Left ventricle myocardium inferior (tissue), 1 donor: Measurements from ENCODE around the gene DNM1. TPM values are rescaled to one million over a fixed set of nuclear protein-coding genes. Genes with fewer than 3 reads are reported as not detected.

Source experiments
- DNase-seq: peaks from one replicate; pipeline ENCODE4 v3.0.0-alpha.2; 2020
- H3K27ac ChIP-seq: fragments of 200-600 bp; replicated peaks from 2 replicates; pipeline ENCODE4 v1.8.0; 2021
- H3K27me3 ChIP-seq: fragments of 200-600 bp; 2 replicates; pipeline ENCODE4 v1.8.0; 2021; ENCODE audit warnings: low read depth
- H3K36me3 ChIP-seq: fragments of 200-600 bp; 2 replicates; pipeline ENCODE4 v1.8.0; 2021
- H3K4me1 ChIP-seq: fragments of 200-600 bp; 2 replicates; pipeline ENCODE4 v1.8.0; 2021
- H3K4me3 ChIP-seq: fragments of 200-600 bp; 2 replicates; pipeline ENCODE4 v1.8.0; 2021; ENCODE audit warnings: mild to moderate bottlenecking, moderate library complexity
- H3K9me3 ChIP-seq: fragments of 200-600 bp; replicated peaks from 2 replicates; pipeline ENCODE4 v1.8.0; 2021
- intact Hi-C: fragments of 100-400 bp; cut with micrococcal nuclease; formaldehyde crosslinking; loops from one replicate; pipeline ENCODE4 v1.11.0; 2022
- total RNA-seq: library from RNA; stranded (reverse); fragmentation: NEBNext Ultra II Directional; extraction: Animal tissue kit (Norgen Biotek cat#: 25700); gene quantifications from one replicate; pipeline ENCODE4 v1.2.1, GENCODE V29; 2021
- TF ChIP-seq, protein P1 (sequence below): fragments of 200-600 bp; IDR thresholded peaks from 2 replicates; pipeline ENCODE4 v1.8.0; 2021; ENCODE audit warnings: antibody characterized with exemption, mild to moderate bottlenecking, borderline replicate concordance
- donor health status: DM: no; HTN: yes; CAD: no; lungs with severe emphysema.

DNM1 gene
- total RNA-seq, 1 donor from 2014 or later = 4.9 TPM

- H3K27me3 ChIP-seq = peaks cover 25% of the 10 kb centered on the region
- no peaks in the 10 kb centered on the region for H3K9me3 ChIP-seq
- DNase-seq = no peak
- intact Hi-C loops = no loop called here
- peak overlapping the region; percentile 78 for H3K4me3 ChIP-seq
- H3K27ac ChIP-seq = peak overlapping the region; percentile 62
- H3K4me1 ChIP-seq = peaks cover 11% of the 10 kb centered on the region
- TF ChIP-seq, protein P1, sequence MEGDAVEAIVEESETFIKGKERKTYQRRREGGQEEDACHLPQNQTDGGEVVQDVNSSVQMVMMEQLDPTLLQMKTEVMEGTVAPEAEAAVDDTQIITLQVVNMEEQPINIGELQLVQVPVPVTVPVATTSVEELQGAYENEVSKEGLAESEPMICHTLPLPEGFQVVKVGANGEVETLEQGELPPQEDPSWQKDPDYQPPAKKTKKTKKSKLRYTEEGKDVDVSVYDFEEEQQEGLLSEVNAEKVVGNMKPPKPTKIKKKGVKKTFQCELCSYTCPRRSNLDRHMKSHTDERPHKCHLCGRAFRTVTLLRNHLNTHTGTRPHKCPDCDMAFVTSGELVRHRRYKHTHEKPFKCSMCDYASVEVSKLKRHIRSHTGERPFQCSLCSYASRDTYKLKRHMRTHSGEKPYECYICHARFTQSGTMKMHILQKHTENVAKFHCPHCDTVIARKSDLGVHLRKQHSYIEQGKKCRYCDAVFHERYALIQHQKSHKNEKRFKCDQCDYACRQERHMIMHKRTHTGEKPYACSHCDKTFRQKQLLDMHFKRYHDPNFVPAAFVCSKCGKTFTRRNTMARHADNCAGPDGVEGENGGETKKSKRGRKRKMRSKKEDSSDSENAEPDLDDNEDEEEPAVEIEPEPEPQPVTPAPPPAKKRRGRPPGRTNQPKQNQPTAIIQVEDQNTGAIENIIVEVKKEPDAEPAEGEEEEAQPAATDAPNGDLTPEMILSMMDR = no peak
- H3K36me3 ChIP-seq = no peaks in the 10 kb centered on the region
Observed at GRCh38 chr9:128204858-128205257, 1.7 kb downstream of the DNM1 start.

DNA sequence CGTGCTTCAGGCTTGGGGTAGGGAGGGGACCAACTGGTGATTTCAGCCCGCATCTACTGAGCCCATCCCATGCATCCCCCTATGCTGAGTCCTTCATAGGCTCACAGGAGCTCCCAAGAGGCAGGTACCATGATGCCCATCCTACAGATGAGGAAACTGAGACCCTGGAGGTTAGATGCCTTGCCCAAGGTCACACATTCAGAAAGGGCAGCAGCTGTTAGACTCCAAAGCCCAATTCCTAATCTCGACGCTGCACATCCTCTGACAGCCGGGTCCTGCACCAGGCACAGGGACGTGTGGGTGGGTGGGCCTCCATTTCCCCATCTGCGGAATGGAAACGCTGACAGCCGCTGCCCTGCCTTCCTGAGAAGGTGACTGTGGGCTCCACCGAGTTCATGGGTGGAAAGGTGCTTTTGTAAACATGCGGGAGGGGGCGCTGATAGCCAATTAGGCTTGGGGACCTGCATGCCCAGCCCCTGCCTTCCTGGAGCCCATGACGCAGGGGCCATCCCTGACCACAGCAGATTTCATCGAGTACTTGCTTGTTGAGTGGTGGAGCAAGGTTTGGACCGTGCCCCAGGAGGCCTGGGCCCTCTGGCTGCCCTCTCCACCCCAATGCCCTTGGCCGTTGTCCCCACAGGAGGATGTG lies 2.2 kb downstream of the DNM1 start:
- Histone ChIP-seq H3K4me3 (no peak overlapping the region), H3K4me1 (peaks cover 11% of the 10 kb centered on the region), H3K27ac (no peak overlapping the region), H3K36me3 (no peaks in the 10 kb centered on the region), H3K9me3 (no peaks in the 10 kb centered on the region), H3K27me3 (peaks cover 25% of the 10 kb centered on the region)
- TF ChIP-seq, protein P1 = no peak
- intact Hi-C loops = no loop called here
- no peak for DNase-seq

- intact Hi-C loops = no loop called here
- no peaks in the 10 kb centered on the region for H3K9me3 ChIP-seq
- TF ChIP-seq, protein P1 = no peak
- no peak overlapping the region for H3K27ac ChIP-seq
- DNase-seq = no peak
- peaks cover 11% of the 10 kb centered on the region for H3K4me1 ChIP-seq
- peaks cover 25% of the 10 kb centered on the region for H3K27me3 ChIP-seq
- H3K36me3 ChIP-seq = no peaks in the 10 kb centered on the region
- no peak overlapping the region for H3K4me3 ChIP-seq
Observed at GRCh38 chr9:128206484-128206883, 3.3 kb downstream of the DNM1 start.

DNA sequence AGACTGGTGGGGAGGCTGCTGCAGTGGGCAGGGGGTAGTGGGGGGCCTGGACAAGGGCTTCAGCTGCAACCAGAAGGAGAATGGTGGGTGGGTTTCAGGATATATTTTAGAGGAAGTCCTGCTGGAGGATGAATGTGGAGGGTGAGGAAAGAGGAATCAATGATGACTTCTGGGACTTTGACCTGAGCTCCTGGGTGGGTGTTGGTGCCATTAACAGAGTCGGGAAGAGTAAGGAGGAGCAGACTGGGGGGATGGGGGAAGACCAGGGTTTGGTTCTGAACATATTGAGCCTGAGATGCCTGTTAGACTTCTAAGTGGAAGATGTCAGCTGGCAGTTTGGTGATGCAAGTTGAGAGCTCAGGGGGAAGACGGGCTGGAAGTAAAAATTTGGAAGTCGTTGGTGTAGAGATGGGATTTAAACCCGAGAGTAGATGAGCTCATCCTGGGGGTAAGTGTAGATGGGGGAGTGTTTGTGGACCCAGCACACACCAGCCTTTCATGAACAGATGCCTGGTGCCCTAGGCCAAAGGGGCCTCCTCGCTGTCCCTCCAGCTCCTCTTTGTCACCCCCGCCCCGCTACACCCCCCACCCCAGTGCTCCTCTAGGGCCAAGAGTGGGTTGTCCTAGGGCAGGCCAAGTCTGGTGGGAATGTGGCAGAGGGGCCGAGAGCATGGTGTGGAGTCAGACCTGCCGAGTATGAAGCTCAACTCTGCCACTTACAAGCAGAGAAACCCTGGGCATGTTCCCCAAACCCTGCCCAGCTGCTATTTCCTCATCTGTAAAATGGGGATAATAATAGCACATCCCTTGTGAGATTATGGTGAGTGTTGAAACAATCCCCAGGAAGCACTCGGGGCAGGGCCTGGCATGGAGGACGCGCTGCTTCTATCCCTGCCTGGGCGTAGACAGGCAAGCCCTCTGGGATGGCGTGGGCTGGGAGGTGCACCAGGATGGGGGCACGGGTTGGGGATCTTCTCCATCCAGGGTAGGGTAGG lies 4.0 kb downstream of the DNM1 start:
- no peak overlapping the region for H3K4me3 ChIP-seq
- no peaks in the 10 kb centered on the region for H3K36me3 ChIP-seq
- no peaks in the 10 kb centered on the region for H3K9me3 ChIP-seq
- peaks cover 11% of the 10 kb centered on the region for H3K4me1 ChIP-seq
- no peak for DNase-seq
- H3K27ac ChIP-seq = no peak overlapping the region
- intact Hi-C loops = no loop called here
- TF ChIP-seq, protein P1 = no peak
- H3K27me3 ChIP-seq = peaks cover 31% of the 10 kb centered on the region

- peaks cover 30% of the 10 kb centered on the region for H3K27me3 ChIP-seq
- intact Hi-C loops = no loop called here
Observed at GRCh38 chr9:128208386-128208785, 5.2 kb downstream of the DNM1 start.

More at GRCh38 chr9:128208386-128208785, 5.2 kb downstream of the DNM1 start:
- Histone ChIP-seq H3K9me3 (no peaks in the 10 kb centered on the region), H3K4me1 (peaks cover 9% of the 10 kb centered on the region), H3K4me3 (no peak overlapping the region), H3K36me3 (no peaks in the 10 kb centered on the region), H3K27ac (no peak overlapping the region)
- DNase-seq = no peak
- TF ChIP-seq, protein P1 = no peak
